B cell (primary cell): ENCODE data around the gene RSPH3. TPM values are rescaled to one million over a fixed set of nuclear protein-coding genes. Genes with fewer than 3 reads are reported as not detected.

Source experiments
- ATAC-seq: fragments of 200-7000 bp; cut with Tn5 transposase; one replicate; pipeline ENCODE4 v1.10.0; 2021; ENCODE audit warnings: low read depth, mild to moderate bottlenecking, moderate number of reproducible peaks, moderate library complexity
- CTCF ChIA-PET: fragments of 350-600 bp; sonication (Branson Sonifier 250); formaldehyde crosslinking; loops from one replicate; lab custom pipeline; 2021; ENCODE audit warnings: antibody characterized with exemption, inconsistent platforms; lab: Charles Lee
- POLR2A ChIA-PET: fragments of 350-600 bp; sonication (Branson Sonifier 250); formaldehyde crosslinking; loops from one replicate; lab custom pipeline; 2021; ENCODE audit warnings: antibody characterized with exemption; lab: Charles Lee
- DNase-seq: peaks from one replicate; pipeline ENCODE4 v3.0.0; 2013
- H2AFZ ChIP-seq: 2 replicates; pipeline ENCODE4 v1.6.1; 2012; ENCODE audit warnings: mild to moderate bottlenecking, low read depth, low read length; ENCODE audit not compliant: insufficient read depth, poor library complexity, severe bottlenecking
- H3K27ac ChIP-seq, 2 donors: 1 replicate in 1 of 2; 2 replicates in 1 of 2; pipeline ENCODE4 v1.5.1; 2012 to 2013; ENCODE audit warnings: low read length in 2 of 2, mild to moderate bottlenecking in 2 of 2, moderate library complexity in 1 of 2
- H3K27me3 ChIP-seq, 4 experiments: fragments of 200-600 bp in 1 of 4; sonication (generic) in 1 of 4; replicated peaks in 1 of 4; 1 replicate in 2 of 4; 2 replicates in 2 of 4; pipeline versions ENCODE4 v1.6.1 to v1.7.0; 2013 to 2016; ENCODE audit warnings: low read length in 3 of 4, mild to moderate bottlenecking in 2 of 4, mixed read lengths in 1 of 4, moderate library complexity in 1 of 4; ENCODE audit not compliant: insufficient read depth in 4 of 4, control insufficient read depth in 3 of 4; ENCODE audit errors: control extremely low read depth in 1 of 4
- H3K36me3 ChIP-seq, 2 experiments: replicated peaks in 1 of 2; 1 replicate in 1 of 2; 2 replicates in 1 of 2; pipeline versions ENCODE4 v1.6.1 to v1.7.1; 2013; ENCODE audit warnings: low read length in 1 of 2; ENCODE audit not compliant: insufficient read depth in 2 of 2, control insufficient read depth in 1 of 2; ENCODE audit errors: control extremely low read depth in 1 of 2, extremely low read depth in 1 of 2
- H3K4me1 ChIP-seq, 2 donors: fragments of 200-600 bp in 1 of 2; sonication (generic) in 1 of 2; 1 replicate in 1 of 2; 2 replicates in 1 of 2; pipeline versions ENCODE4 v1.5.1 to v1.6.1; 2013 to 2017; ENCODE audit warnings: low read length in 2 of 2; ENCODE audit not compliant: control insufficient read depth in 2 of 2, insufficient read depth in 2 of 2
- H3K4me2 ChIP-seq: replicated peaks from 2 replicates; pipeline ENCODE3; 2012; ENCODE audit warnings: mild to moderate bottlenecking, low read depth, low read length; ENCODE audit not compliant: poor library complexity, severe bottlenecking
- H3K4me3 ChIP-seq, 5 experiments: fragments of 200-600 bp in 1 of 5; sonication (generic) in 1 of 5; 1 replicate in 3 of 5; 2 replicates in 2 of 5; pipeline versions ENCODE4 v1.5.1 to v1.7.0; 2011 to 2016; ENCODE audit warnings: low read length in 4 of 5, mild to moderate bottlenecking in 4 of 5, low read depth in 2 of 5, control low read depth in 1 of 5, moderate library complexity in 1 of 5; ENCODE audit not compliant: insufficient read depth in 1 of 5; ENCODE audit errors: control extremely low read depth in 1 of 5, extremely low read depth in 1 of 5
- H3K79me2 ChIP-seq: fragments of 200-600 bp; sonication (generic); one replicate; pipeline ENCODE4 v1.6.0; 2016; ENCODE audit warnings: low read length; ENCODE audit not compliant: control insufficient read depth, insufficient read depth
- H3K9ac ChIP-seq: fragments of 200-600 bp; sonication (generic); 2 replicates; pipeline ENCODE4 v1.6.1; 2017; ENCODE audit warnings: mild to moderate bottlenecking, low read length, moderate library complexity
- H3K9me3 ChIP-seq, 3 donors: one replicate each; pipeline versions ENCODE4 v1.6.1 to v1.7.1; 2013; ENCODE audit warnings: low read length in 2 of 3; ENCODE audit not compliant: control insufficient read depth in 2 of 3, insufficient read depth in 1 of 3; ENCODE audit errors: control extremely low read depth in 1 of 3
- H4K20me1 ChIP-seq: 2 replicates; pipeline ENCODE4 v1.6.0; 2012; ENCODE audit warnings: mild to moderate bottlenecking, low read length; ENCODE audit not compliant: insufficient read depth, control insufficient read depth, poor library complexity, severe bottlenecking
- H3K27ac Mint-ChIP-seq: one replicate; pipeline ENCODE4 v1.8.0; 2021; ENCODE audit warnings: mixed read lengths
- H3K27me3 Mint-ChIP-seq: one replicate; pipeline ENCODE4 v1.8.0; 2021; ENCODE audit warnings: mixed read lengths
- H3K4me1 Mint-ChIP-seq: one replicate; pipeline ENCODE4 v1.8.0; 2021; ENCODE audit warnings: mixed read lengths
- H3K4me3 Mint-ChIP-seq: one replicate; pipeline ENCODE4 v1.8.0; 2021; ENCODE audit warnings: mixed read lengths
- H3K9me3 Mint-ChIP-seq: one replicate; pipeline ENCODE4 v1.8.0; 2022; ENCODE audit warnings: mixed read lengths; ENCODE audit not compliant: insufficient read depth
- CTCF ChIP-seq: fragments of 200-600 bp; IDR thresholded peaks from one replicate; pipeline ENCODE4 v1.8.0; 2022; ENCODE audit warnings: antibody characterized with exemption, mild to moderate bottlenecking
- EZH2 ChIP-seq: IDR thresholded peaks from 2 replicates; pipeline ENCODE4 v1.6.1; 2012; ENCODE audit warnings: borderline replicate concordance, low read depth, mild to moderate bottlenecking, moderate library complexity, low read length; ENCODE audit not compliant: insufficient read depth, poor library complexity, severe bottlenecking
- WGBS: methylation state at CpG from one replicate; pipeline ENCODE4 v1.1.5; 2013; ENCODE audit warnings: missing lambda C conversion rate; ENCODE audit not compliant: insufficient coverage; 5-methylcytosine and 5-hydroxymethylcytosine counted together
- intact Hi-C: fragments of 100-400 bp; cut with micrococcal nuclease; formaldehyde crosslinking; loops from one replicate; pipeline ENCODE4 v1.10.0; 2022
- polyA plus RNA-seq: library from polyadenylated mRNA; depleted of rRNA; stranded (reverse); fragments of >200 nt; gene quantifications from 2 replicates; pipeline ENCODE4 v1.2.3, GENCODE V29; 2012
- total RNA-seq, 2 donors: library from RNA; stranded (reverse); fragments of 120-200 nt in 1 of 2; gene quantifications; 1 replicate in 1 of 2; 2 replicates in 1 of 2; pipeline versions ENCODE4 v1.2.3 to v1.2.4, GENCODE V29; 2013 to 2022

The RSPH3 gene
- total and polyA plus RNA-seq, 2 donors (not counting 1 experiment from before 2014, with no cell fraction given) = 0.82 to 3.4 TPM

- Histone ChIP-seq H3K4me1 (peaks cover 0 to 4% of the 10 kb centered on the region in 2 donors), H3K9ac (no peak overlapping the region), H3K4me3 (no peak overlapping the region), H4K20me1 (no peaks in the 10 kb centered on the region), H3K4me2 (no peak overlapping the region), H3K79me2 (peaks cover 4% of the 10 kb centered on the region), H3K9me3 (peaks cover 5 to 11% (median 6%) of the 10 kb centered on the region in 3 donors), H2AFZ (no peak overlapping the region), H3K27ac (no peak overlapping the region), H3K27me3 (no peaks in the 10 kb centered on the region), H3K36me3 (peaks cover 0 to 1% of the 10 kb centered on the region in 2 experiments)
- no peaks in the 10 kb centered on the region for H3K27me3 Mint-ChIP-seq
- no peak overlapping the region for H3K27ac Mint-ChIP-seq
- peaks cover 4% of the 10 kb centered on the region for H3K9me3 Mint-ChIP-seq
- WGBS = no CpG with 5 or more reads among the region's 4 CpGs
- DNase-seq (peak; percentile 77), ATAC-seq (no peak)
- TF ChIP-seq EZH2 (no peak), CTCF (peak; percentile 90)
- CTCF ChIA-PET = interaction anchor here (0.6 to 8.2 kb wide), 53 partner anchors 11 to 759 kb away, joined by 3 to 119 read pairs (median 5); partner anchors contain the start of genes DYNLT1, EZR and RSPH3
- H3K4me3 Mint-ChIP-seq = no peak overlapping the region
- POLR2A ChIA-PET = interaction anchor here (1.1 to 1.7 kb wide), 2 partner anchors 103 to 312 kb away, joined by 3 to 4 read pairs; no protein-coding TSS in a partner anchor
- H3K4me1 Mint-ChIP-seq = peaks cover 6% of the 10 kb centered on the region
- intact Hi-C loops = loop anchor here (1.0 kb wide), 5 partner anchors 102 to 312 kb away; no protein-coding TSS in a partner anchor
Measured at GRCh38 chr6:158972241-158973233, 27.5 kb downstream of the RSPH3 start.
